Retina (tissue), 1 donor: ENCODE measurements around the gene ZNF98.

ENCODE experiments used
- DNase-seq: peaks from one replicate; pipeline ENCODE4 v3.0.0-alpha.2; 2016

Gene ZNF98

GRCh38 chr19:22422211-22422610 is at the start of gene ZNF98:
TSS of gene ZNF98 (minus strand) at chr19:22422346. CDS start at chr19:22422224, 122 bp downstream.
- DNase-seq, result peak; percentile 72

GRCh38 chr19:22446605-22447004 is 24.5 kb upstream of the ZNF98 start:
- no peak for DNase-seq

- no peak for DNase-seq
Measured at GRCh38 chr19:22438011-22438410, 15.9 kb upstream of the ZNF98 start.

GRCh38 chr19:22427960-22428913 is 6.1 kb upstream of the ZNF98 start:
- DNase-seq, result peak; percentile 51

GRCh38 chr19:22427547-22427946 is 5.4 kb upstream of the ZNF98 start:
- no peak for DNase-seq

- DNase-seq, result no peak
Measured at GRCh38 chr19:22426901-22427300, 4.8 kb upstream of the ZNF98 start.

GRCh38 chr19:22421797-22422196 is 349 bp downstream of the ZNF98 start:
- DNase-seq, result no peak

- no peak for DNase-seq
Measured at GRCh38 chr19:22354665-22355064, 67.5 kb downstream of the ZNF98 start.
